HuH-7 (cell line): Measurements from ENCODE around the gene ELOVL5.

Source experiments
- DNase-seq: peaks from one replicate; pipeline ENCODE4 v3.0.0; 2011; ENCODE audit warnings: low spot score

Gene ELOVL5

GRCh38 chr6:53238311-53238710 is 110.4 kb downstream of the ELOVL5 start:
- DNase-seq: no peak

GRCh38 chr6:53236241-53236640 is 112.5 kb downstream of the ELOVL5 start:
- no peak for DNase-seq

DNA sequence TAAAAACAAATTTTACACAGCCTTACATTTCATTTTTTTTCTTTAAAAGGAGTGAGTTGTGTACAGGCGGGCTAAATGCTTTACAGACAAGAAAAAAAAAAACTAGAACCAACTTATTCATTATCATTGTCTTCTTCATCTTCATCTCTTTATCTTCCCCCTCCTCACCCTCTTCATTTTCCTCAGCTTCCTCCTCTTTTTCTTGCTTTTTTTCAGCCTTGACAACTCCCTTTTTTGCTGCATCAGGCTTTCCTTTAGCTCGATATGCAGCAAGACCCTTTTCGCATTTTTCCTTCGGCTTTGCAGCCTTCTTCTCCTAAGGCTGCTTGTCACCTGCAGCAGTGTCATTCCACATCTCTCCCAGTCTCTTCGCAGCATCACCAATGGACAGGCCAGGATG is 113.2 kb downstream of the ELOVL5 start:
- DNase-seq: no peak

DNA sequence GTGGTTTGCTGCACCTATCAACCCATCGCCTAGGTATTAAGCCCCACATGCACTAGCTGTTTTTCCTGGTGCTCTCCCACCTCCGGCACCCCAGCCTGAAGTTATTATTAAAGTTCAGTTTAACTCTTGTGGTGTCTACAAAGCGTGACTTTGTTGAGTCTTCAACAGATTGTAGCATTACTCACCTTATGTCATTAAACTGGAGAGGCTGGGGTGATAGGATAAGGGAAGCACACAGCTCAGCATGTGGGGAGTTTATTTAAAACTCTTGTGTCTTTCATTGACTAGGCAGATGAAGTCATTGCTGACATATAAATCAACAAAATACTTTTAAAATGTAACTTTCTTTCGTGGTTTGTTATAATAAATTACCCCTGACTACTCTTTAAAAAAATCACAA is 115.4 kb downstream of the ELOVL5 start:
- no peak for DNase-seq

DNA sequence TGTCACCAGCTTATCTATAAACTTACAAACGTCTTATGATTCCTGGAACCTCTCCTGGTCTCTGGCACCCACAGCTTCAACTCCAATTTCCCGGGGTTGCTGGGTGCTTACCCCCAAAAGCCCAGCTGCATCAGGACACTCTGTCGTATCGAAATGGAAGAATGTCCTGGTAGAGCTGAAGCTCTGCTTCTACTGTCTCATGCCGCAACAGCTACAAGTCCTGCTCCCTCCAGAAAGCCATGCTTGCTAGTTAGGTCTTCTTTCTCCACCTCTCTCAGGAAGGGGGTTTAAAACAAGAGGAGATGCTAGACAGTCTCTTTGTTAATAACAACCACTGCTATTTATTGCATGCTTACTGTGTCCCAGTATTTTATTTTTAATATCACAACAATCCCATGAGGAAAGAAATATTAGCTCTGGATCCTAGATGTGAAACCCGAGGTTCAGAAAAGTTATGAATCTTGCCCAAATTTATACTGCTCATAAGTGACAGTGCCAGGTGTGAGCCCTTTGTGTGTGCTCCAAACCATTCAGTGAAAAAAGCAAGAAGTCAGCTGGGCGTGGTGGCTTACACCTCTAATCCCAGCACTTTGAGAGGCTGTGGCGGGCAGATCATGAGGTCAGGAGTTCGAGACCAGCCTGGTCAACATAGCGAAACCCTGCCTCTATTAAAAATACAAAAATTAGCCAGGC is 117.8 kb downstream of the ELOVL5 start:
- DNase-seq: no peak

- DNase-seq: no peak
Measured at GRCh38 chr6:53227847-53228246, 120.9 kb downstream of the ELOVL5 start.

GRCh38 chr6:53220605-53221004 is 128.1 kb downstream of the ELOVL5 start:
- no peak for DNase-seq
